ENCODE measurements around the gene OAS1. TPM values are rescaled to one million over a fixed set of nuclear protein-coding genes. Genes with fewer than 3 reads are reported as not detected.

OAS1 gene
- polyA plus RNA-seq, 5 donors: 4.3 to 5.6 (median 5.0) TPM

GRCh38 chr12:112964915-112965314 lies 58.2 kb downstream of the OAS1 start:
- no peak for DNase-seq

- no peak for DNase-seq
Measured at GRCh38 chr12:112965643-112966042, 58.9 kb downstream of the OAS1 start.

- no peak for DNase-seq
Measured at GRCh38 chr12:112967306-112967705, 60.5 kb downstream of the OAS1 start.

- DNase-seq: no peak
Measured at GRCh38 chr12:112967858-112968257, 61.1 kb downstream of the OAS1 start.

Other genes starting within 250 kb of the OAS1 start
- gene RPH3A, start 115.2 kb upstream of the OAS1 start, polyA plus RNA-seq (ENCODE audit: insufficient read depth in 1 of 5, insufficient read length in 5 of 5, low replicate concordance in 1 of 5): under 1 TPM in 2 of 5 donors, not detected in 3; 0.03 to 0.08 TPM
- 10 to 100 TPM; 15.1 to 18.0 (median 16.7) TPM for gene OAS3, start 31.5 kb downstream of the OAS1 start, polyA plus RNA-seq (ENCODE audit: insufficient read depth in 1 of 5, insufficient read length in 5 of 5, low replicate concordance in 1 of 5)
- gene OAS2, start 71.6 kb downstream of the OAS1 start, polyA plus RNA-seq (ENCODE audit: insufficient read depth in 1 of 5, insufficient read length in 5 of 5, low replicate concordance in 1 of 5): 10 to 100 TPM in 3 of 5 donors, 1 to 10 TPM in 2; 7.0 to 12.1 (median 10.5) TPM
- gene DTX1, start 149.8 kb downstream of the OAS1 start, polyA plus RNA-seq (ENCODE audit: insufficient read depth in 1 of 5, insufficient read length in 5 of 5, low replicate concordance in 1 of 5): 1 to 10 TPM; 2.7 to 6.4 (median 3.8) TPM
- gene RASAL1, start 228.8 kb downstream of the OAS1 start, polyA plus RNA-seq (ENCODE audit: insufficient read depth in 1 of 5, insufficient read length in 5 of 5, low replicate concordance in 1 of 5): under 1 TPM; 0.15 to 0.56 (median 0.25) TPM
- 1 to 10 TPM in 4 of 5 donors, under 1 TPM in 1; 0.61 to 8.5 (median 3.6) TPM for gene CFAP73, start 242.8 kb downstream of the OAS1 start, polyA plus RNA-seq (ENCODE audit: insufficient read depth in 1 of 5, insufficient read length in 5 of 5, low replicate concordance in 1 of 5)